Measurements from ENCODE around the gene LHFPL6. TPM values are rescaled to one million over a fixed set of nuclear protein-coding genes. Genes with fewer than 3 reads are reported as not detected.

Gene LHFPL6
- total RNA-seq, 1 donor from 2014 or later: 37.7 TPM

- no peak for TF ChIP-seq CTCF (conservative IDR thresholded peaks at IDR 0.05)
- peaks cover 3% of the 10 kb centered on the region for H3K36me3 Mint-ChIP-seq (ENCODE audit: low read depth)
- H3K9me3 Mint-ChIP-seq: no peaks in the 10 kb centered on the region
- H3K4me3 Mint-ChIP-seq: no peak overlapping the region
- peaks cover 47% of the 10 kb centered on the region for H3K4me1 Mint-ChIP-seq
- no peak for DNase-seq (ENCODE audit: low read depth, low spot score)
- H3K27me3 Mint-ChIP-seq (ENCODE audit: low read depth): no peaks in the 10 kb centered on the region
- H3K27ac Mint-ChIP-seq (ENCODE audit: unreplicated experiment): no peak overlapping the region
Measured at GRCh38 chr13:39566216-39566869, 36.6 kb downstream of the LHFPL6 start.

GRCh38 chr13:39565036-39565949, 37.7 kb downstream of the LHFPL6 start:
- peaks cover 51% of the 10 kb centered on the region for H3K4me1 Mint-ChIP-seq
- H3K27ac Mint-ChIP-seq (ENCODE audit: unreplicated experiment): peak overlapping the region; percentile 69
- peak overlapping the region; percentile 65 for H3K4me3 Mint-ChIP-seq
- H3K36me3 Mint-ChIP-seq (ENCODE audit: low read depth): peaks cover 6% of the 10 kb centered on the region
- TF ChIP-seq CTCF (conservative IDR thresholded peaks at IDR 0.05): no peak
- no peaks in the 10 kb centered on the region for H3K27me3 Mint-ChIP-seq (ENCODE audit: low read depth)
- no peak for DNase-seq (ENCODE audit: low read depth, low spot score)
- peaks cover 4% of the 10 kb centered on the region for H3K9me3 Mint-ChIP-seq

GRCh38 chr13:39563470-39563735, 39.6 kb downstream of the LHFPL6 start:
- Mint-ChIP-seq H3K9me3 (peaks cover 4% of the 10 kb centered on the region), H3K4me1 (peaks cover 66% of the 10 kb centered on the region), H3K27ac (ENCODE audit: unreplicated experiment) (no peak overlapping the region), H3K36me3 (ENCODE audit: low read depth) (peaks cover 12% of the 10 kb centered on the region), H3K27me3 (ENCODE audit: low read depth) (no peaks in the 10 kb centered on the region), H3K4me3 (no peak overlapping the region)
- no peak for DNase-seq (ENCODE audit: low read depth, low spot score)
- no peak for TF ChIP-seq CTCF (conservative IDR thresholded peaks at IDR 0.05)

- Mint-ChIP-seq H3K36me3 (ENCODE audit: low read depth) (peaks cover 23% of the 10 kb centered on the region), H3K9me3 (peaks cover 9% of the 10 kb centered on the region), H3K4me3 (no peak overlapping the region), H3K27ac (ENCODE audit: unreplicated experiment) (no peak overlapping the region), H3K27me3 (ENCODE audit: low read depth) (no peaks in the 10 kb centered on the region), H3K4me1 (peaks cover 61% of the 10 kb centered on the region)
- DNase-seq (ENCODE audit: low read depth, low spot score): no peak
- TF ChIP-seq CTCF (conservative IDR thresholded peaks at IDR 0.05): no peak
Measured at GRCh38 chr13:39561971-39562370, 41.0 kb downstream of the LHFPL6 start.

DNA sequence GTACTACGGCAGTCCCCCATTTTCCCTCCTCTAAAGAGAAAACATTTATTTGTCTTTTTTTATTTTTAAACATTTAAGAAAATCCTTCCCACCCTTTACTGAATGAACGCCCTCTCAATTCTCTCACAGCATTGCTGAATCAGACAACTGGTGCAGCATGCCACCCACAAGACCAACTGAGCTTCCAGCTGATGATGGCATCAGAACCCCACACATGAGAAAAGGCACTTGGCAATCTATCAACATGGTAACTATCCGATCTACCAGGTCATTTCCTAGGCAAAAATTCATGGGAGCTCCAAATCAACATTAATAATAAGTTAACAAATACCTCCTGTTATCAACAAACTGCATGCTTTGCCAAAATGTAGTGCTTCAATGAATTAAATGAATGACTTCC, 43.1 kb downstream of the LHFPL6 start:
- DNase-seq (ENCODE audit: low read depth, low spot score): no peak
- Mint-ChIP-seq H3K4me3 (peak overlapping the region; percentile 50), H3K27ac (ENCODE audit: unreplicated experiment) (peak overlapping the region; percentile 75), H3K9me3 (peaks cover 9% of the 10 kb centered on the region), H3K36me3 (ENCODE audit: low read depth) (peaks cover 27% of the 10 kb centered on the region), H3K4me1 (peaks cover 42% of the 10 kb centered on the region), H3K27me3 (ENCODE audit: low read depth) (no peaks in the 10 kb centered on the region)
- TF ChIP-seq CTCF (conservative IDR thresholded peaks at IDR 0.05): no peak

All from neural crest cell (in vitro differentiated cells).